GM23248 (cell line): ENCODE results near the gene SPATA3.

Source experiments
- EZH2 ChIP-seq: fragments of 200-600 bp; sonication (generic); IDR thresholded peaks from 2 replicates; pipeline ENCODE4 v1.6.1; 2018; ENCODE audit warnings: antibody characterized with exemption, mild to moderate bottlenecking; ENCODE audit not compliant: insufficient read depth, poor library complexity, severe bottlenecking
- EZH2phosphoT487 ChIP-seq: fragments of 200-600 bp; sonication (generic); IDR thresholded peaks from 2 replicates; pipeline ENCODE4 v1.6.1; 2018; ENCODE audit warnings: antibody characterized with exemption, moderate library complexity, mild to moderate bottlenecking, low read depth; ENCODE audit not compliant: insufficient read depth

DNA sequence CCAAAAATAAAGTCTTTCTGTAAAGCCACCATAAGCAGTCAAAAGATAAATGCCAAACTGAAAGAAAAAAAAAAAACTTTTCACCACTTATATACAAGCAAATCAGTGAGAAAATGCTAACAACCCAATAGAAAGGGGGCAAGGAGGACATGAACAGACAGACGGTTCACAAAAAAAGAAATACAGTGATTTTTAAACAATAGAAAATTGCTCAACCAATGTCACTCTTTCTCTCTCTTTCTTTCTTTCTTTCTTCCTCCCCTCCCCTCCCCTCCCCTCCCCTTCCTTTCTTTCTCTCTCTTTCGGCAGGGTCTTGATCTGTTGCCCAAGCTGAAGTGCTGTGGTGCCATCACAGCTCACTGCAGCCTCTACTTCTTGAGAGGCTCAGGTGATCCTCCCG, 28.8 kb upstream of the SPATA3 start:
- no peak for TF ChIP-seq EZH2phosphoT487
- no peak for TF ChIP-seq EZH2
